Osteocyte (in vitro differentiated cells): ENCODE measurements around the gene NGEF. TPM values are rescaled to one million over a fixed set of nuclear protein-coding genes. Genes with fewer than 3 reads are reported as not detected.

Experiments
- DNase-seq: peaks from one replicate; pipeline ENCODE4 v3.0.0; 2021; ENCODE audit warnings: mixed read lengths; ENCODE audit not compliant: unreplicated experiment; ENCODE audit errors: extremely low spot score
- H3K27ac Mint-ChIP-seq: one replicate; pipeline ENCODE4 v1.8.0; 2021; ENCODE audit warnings: mild to moderate bottlenecking, mixed read lengths; ENCODE audit not compliant: unreplicated experiment
- H3K27me3 Mint-ChIP-seq: one replicate; pipeline ENCODE4 v1.8.0; 2021; ENCODE audit warnings: mixed read lengths; ENCODE audit not compliant: unreplicated experiment
- H3K36me3 Mint-ChIP-seq: one replicate; pipeline ENCODE4 v1.8.0; 2021; ENCODE audit warnings: mixed read lengths; ENCODE audit not compliant: unreplicated experiment
- H3K4me1 Mint-ChIP-seq: one replicate; pipeline ENCODE4 v1.8.0; 2021; ENCODE audit warnings: mixed read lengths; ENCODE audit not compliant: unreplicated experiment
- H3K4me3 Mint-ChIP-seq: one replicate; pipeline ENCODE4 v1.8.0; 2021; ENCODE audit warnings: mild to moderate bottlenecking, moderate library complexity, mixed read lengths; ENCODE audit not compliant: unreplicated experiment
- H3K9me3 Mint-ChIP-seq: one replicate; pipeline ENCODE4 v1.8.0; 2021; ENCODE audit warnings: mixed read lengths; ENCODE audit not compliant: unreplicated experiment
- total RNA-seq: library from RNA; stranded (reverse); gene quantifications from 2 replicates; pipeline ENCODE4 v1.2.1, GENCODE V29; 2021
- TF ChIP-seq, protein P1 (sequence below): fragments of 200-600 bp; sonication (generic); IDR thresholded peaks from 2 replicates; pipeline ENCODE4 v1.5.0; 2021; ENCODE audit warnings: antibody characterized with exemption, mild to moderate bottlenecking, moderate library complexity

Gene NGEF
- total RNA-seq, 1 donor from 2014 or later: 0.27 TPM

DNA sequence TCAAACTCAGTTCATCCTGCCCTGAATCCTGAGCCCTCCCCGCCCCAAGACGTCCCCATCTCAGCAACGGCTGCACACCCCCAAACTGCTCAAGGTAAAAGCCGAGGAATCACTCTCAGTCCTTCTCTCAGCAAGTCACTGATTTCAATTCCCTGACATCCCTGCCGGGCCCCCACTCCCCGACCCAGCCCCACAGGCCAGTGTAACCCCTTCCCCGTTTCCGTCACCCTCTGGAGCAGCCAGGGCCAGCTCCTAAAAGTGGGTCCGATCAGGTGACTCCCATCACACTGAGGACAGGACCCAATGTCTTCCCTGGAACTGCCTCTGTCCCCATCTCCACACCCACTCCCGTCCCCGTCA is 122.5 kb downstream of the NGEF start:
- Mint-ChIP-seq H3K36me3 (no peaks in the 10 kb centered on the region), H3K27me3 (no peaks in the 10 kb centered on the region), H3K4me1 (peaks cover 10% of the 10 kb centered on the region), H3K27ac (no peak overlapping the region), H3K4me3 (no peak overlapping the region), H3K9me3 (no peaks in the 10 kb centered on the region)
- TF ChIP-seq, protein P1, sequence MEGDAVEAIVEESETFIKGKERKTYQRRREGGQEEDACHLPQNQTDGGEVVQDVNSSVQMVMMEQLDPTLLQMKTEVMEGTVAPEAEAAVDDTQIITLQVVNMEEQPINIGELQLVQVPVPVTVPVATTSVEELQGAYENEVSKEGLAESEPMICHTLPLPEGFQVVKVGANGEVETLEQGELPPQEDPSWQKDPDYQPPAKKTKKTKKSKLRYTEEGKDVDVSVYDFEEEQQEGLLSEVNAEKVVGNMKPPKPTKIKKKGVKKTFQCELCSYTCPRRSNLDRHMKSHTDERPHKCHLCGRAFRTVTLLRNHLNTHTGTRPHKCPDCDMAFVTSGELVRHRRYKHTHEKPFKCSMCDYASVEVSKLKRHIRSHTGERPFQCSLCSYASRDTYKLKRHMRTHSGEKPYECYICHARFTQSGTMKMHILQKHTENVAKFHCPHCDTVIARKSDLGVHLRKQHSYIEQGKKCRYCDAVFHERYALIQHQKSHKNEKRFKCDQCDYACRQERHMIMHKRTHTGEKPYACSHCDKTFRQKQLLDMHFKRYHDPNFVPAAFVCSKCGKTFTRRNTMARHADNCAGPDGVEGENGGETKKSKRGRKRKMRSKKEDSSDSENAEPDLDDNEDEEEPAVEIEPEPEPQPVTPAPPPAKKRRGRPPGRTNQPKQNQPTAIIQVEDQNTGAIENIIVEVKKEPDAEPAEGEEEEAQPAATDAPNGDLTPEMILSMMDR: no peak
- DNase-seq: peak; percentile 74

DNA sequence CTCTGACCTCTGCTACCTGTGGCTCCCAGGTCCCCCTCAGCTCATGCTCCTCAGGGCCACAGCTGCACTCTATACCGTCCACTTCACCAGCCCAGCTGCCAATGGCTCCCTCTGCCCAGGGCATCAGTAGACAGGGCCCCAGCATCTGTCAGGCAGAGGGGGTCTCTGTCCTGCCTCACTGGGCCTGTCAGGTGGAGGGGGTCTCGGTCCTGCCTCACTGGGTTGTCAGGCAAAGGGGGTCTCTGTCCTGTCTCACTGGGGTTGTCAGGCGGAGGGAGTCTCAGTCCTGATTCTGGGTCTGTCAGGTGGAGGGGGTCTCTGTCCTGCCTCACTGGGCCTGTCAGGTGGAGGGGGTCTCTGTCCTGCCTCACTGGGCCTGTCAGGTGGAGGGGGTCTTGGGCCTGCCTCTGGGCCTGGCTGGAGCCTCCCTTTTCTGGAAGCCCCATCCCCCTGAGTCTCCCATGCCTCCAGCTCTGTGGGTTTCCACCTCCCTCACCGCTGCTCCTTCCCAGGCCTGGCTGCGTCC is 123.1 kb downstream of the NGEF start:
- TF ChIP-seq, protein P1: no peak
- peak; percentile 75 for DNase-seq
- H3K9me3 Mint-ChIP-seq: no peaks in the 10 kb centered on the region
- H3K27me3 Mint-ChIP-seq: no peaks in the 10 kb centered on the region
- peaks cover 10% of the 10 kb centered on the region for H3K4me1 Mint-ChIP-seq
- H3K4me3 Mint-ChIP-seq: no peak overlapping the region
- H3K27ac Mint-ChIP-seq: no peak overlapping the region
- H3K36me3 Mint-ChIP-seq: no peaks in the 10 kb centered on the region

DNA sequence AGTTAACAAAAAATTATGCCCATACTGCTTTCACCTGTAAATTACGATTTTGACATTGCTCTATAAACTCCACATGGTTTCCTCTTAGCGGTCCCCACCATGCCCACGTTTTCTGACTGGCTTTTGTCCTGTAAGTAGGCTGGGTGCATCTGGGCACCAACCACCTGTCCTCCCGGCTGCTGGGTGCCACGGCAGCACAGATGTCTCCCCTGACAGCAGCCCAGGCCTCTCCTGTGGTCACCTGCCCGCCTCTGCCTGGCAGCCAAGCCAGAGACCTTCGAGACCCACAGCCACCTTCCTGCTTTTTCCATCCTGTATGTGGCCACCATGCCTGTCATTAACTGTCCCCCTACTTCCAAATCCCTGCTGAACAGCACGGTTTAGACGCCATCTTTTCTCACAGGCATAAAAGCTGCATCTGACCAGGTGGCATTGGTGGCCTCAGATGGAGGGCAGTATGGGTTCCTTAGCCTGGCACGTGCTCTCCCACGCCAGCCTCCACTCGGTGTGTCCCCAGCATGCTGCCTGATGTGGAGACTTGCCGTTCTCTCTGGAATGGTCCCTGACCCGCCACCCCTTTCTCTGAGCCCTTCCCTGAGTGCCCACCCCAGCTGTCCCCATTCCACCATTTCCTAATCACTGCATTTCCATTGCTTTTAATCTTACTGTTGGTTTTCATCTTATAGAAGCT is 124.1 kb downstream of the NGEF start:
- Mint-ChIP-seq H3K27me3 (no peaks in the 10 kb centered on the region), H3K27ac (no peak overlapping the region), H3K36me3 (no peaks in the 10 kb centered on the region), H3K9me3 (no peaks in the 10 kb centered on the region), H3K4me1 (peaks cover 10% of the 10 kb centered on the region), H3K4me3 (no peak overlapping the region)
- TF ChIP-seq, protein P1: no peak
- no peak for DNase-seq

DNA sequence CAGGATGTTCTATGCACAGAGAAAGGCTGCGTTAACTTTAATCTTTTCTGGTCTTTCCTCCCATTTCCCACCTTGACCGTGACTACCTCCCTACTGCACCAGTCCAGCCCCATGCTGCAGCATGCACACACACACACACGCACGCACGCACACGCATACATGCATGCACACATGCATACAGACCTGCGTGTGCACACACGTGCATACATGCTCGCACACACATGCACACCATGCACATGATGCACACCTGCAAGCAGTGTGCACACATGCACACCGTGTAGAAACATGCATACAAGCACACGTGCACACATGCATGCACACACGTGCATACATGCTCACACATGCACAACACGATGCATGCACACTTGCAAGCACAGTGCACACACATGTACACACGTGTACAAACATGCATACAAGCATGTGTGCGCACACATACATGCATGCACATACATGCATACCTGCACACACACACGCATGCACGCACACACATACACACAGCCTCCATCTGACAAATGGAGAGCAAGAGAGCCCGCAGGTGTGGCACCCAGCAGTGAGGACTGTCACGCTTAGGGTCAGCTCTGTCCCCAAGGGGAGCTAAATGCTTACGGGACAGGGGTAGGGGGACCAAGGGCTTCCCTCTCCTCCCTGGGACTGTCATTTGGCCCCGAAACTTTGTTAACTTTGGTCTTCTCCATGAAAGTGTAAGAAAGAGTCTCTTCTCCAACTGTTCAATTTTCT is 124.8 kb downstream of the NGEF start:
- no peaks in the 10 kb centered on the region for H3K9me3 Mint-ChIP-seq
- TF ChIP-seq, protein P1: no peak
- no peaks in the 10 kb centered on the region for H3K27me3 Mint-ChIP-seq
- no peak overlapping the region for H3K4me3 Mint-ChIP-seq
- no peak overlapping the region for H3K27ac Mint-ChIP-seq
- no peaks in the 10 kb centered on the region for H3K36me3 Mint-ChIP-seq
- H3K4me1 Mint-ChIP-seq: peaks cover 10% of the 10 kb centered on the region
- peak; percentile 68 for DNase-seq

DNA sequence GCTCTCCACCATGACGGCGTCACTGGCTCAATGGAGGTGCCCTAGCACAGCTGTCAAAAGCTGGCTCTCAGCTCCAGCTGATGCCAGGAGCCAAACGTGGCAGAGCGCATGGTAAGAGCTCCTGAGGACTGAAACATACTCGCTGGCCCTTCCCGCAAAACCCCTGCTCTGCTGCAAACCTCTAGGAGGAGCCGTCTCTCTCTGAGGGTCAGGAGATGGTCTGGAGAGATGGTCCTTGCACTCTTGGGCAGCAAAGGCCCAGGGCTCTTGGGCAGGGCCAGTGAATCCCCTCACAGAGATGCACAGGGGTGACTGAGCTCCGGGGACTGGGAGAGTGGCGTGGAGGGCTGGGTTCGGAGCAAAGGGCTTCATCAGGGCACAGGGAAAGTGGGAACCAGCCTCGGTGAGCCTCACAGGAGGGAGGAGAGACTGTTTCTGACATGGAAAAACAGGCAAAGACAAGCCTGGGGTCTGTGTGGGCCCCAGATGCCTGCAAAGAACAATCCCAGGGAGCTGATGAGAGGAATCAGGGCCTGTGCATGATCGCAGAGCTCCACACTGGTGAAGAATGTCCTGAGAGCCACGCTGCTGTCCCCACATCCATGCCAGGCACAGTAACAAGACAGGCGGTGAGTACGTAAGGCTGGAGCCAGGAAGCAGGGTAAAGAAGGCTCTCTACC is 125.7 kb downstream of the NGEF start:
- Mint-ChIP-seq H3K27me3 (no peaks in the 10 kb centered on the region), H3K36me3 (no peaks in the 10 kb centered on the region), H3K9me3 (no peaks in the 10 kb centered on the region), H3K27ac (no peak overlapping the region), H3K4me3 (no peak overlapping the region), H3K4me1 (peaks cover 10% of the 10 kb centered on the region)
- peak; percentile 80 for DNase-seq
- TF ChIP-seq, protein P1: no peak
